ENCODE measurements around the gene GPR107. TPM values are rescaled to one million over a fixed set of nuclear protein-coding genes. Genes with fewer than 3 reads are reported as not detected.

GPR107 gene
- total and polyA plus RNA-seq, 2 of the 8 experiments (the other 6 are each of a cell fraction or from before 2014, with no cell fraction given), result 19.3 to 30.7 TPM

- 89% methylated on average over 20 of the region's 20 CpGs; no CpG with 5 or more reads in 1 of the 2 experiments for WGBS, 2 experiments (ENCODE audit: extremely low coverage in 1 of 2, insufficient coverage in 1 of 2, insufficient read length in 1 of 2, insufficient replicate concordance in 2 of 2, low coverage in 1 of 2, low lambda C conversion rate in 2 of 2, missing lambda C conversion rate in 1 of 2)
- Histone ChIP-seq H3K14ac (ENCODE audit: insufficient read length) (no peak overlapping the region), H4K91ac (replicated peaks; ENCODE audit: insufficient read length, low read length) (no peak overlapping the region), H3K23me2 (ENCODE audit: low read depth, low read length) (peaks cover 4% of the 10 kb centered on the region), H3K4me1 (replicated peaks in 1 of 4; ENCODE audit: control insufficient read depth in 3 of 4, insufficient read depth in 4 of 4, low read length in 3 of 4) (peaks cover 0 to 18% (median 11%) of the 10 kb centered on the region in 4 experiments; a peak in 6 of 7 replicates), H4K20me1 (replicated peaks in 1 of 2; ENCODE audit: control insufficient read depth in 1 of 2, insufficient read depth in 2 of 2, low read length in 2 of 2) (peaks cover 3 to 13% of the 10 kb centered on the region in 2 experiments), H2BK12ac (ENCODE audit: low read depth, low read length) (no peak overlapping the region), H4K8ac (ENCODE audit: extremely low read depth, insufficient read depth, low read length) (no peak overlapping the region; the same call in 1 of the 2 replicates), H3K18ac (ENCODE audit: extremely low read depth, low read length) (no peak overlapping the region), H3K23ac (ENCODE audit: insufficient read length) (no peak overlapping the region), H2BK120ac (replicated peaks; ENCODE audit: low read depth, low read length) (no peak overlapping the region), H3K79me1 (ENCODE audit: low read depth, low read length) (peaks cover 24% of the 10 kb centered on the region), H3K27me3 (replicated peaks in 1 of 4; ENCODE audit: control insufficient read depth in 3 of 4, extremely low read depth in 1 of 4, insufficient read depth in 3 of 4, low read length in 3 of 4) (no peaks in the 10 kb centered on the region; a peak in 1 of 7 replicates), H4K5ac (ENCODE audit: insufficient read length, low read depth, low read length) (no peak overlapping the region), H3K4ac (replicated peaks; ENCODE audit: insufficient read length, low read depth, low read length) (no peak overlapping the region), H2BK20ac (ENCODE audit: low read length) (no peak overlapping the region), H3K27ac (ENCODE audit: low read depth, low read length) (no peak overlapping the region), H3K56ac (replicated peaks; ENCODE audit: insufficient read length, low read depth, low read length) (no peak overlapping the region), H3K36me3 (ENCODE audit: control insufficient read depth in 2 of 4, insufficient read depth in 4 of 4, low read length in 3 of 4) (no peaks in the 10 kb centered on the region), H3K4me2 (ENCODE audit: insufficient read depth in 1 of 2, low read depth in 2 of 2, low read length in 2 of 2) (no peak overlapping the region), H2BK15ac (ENCODE audit: low read length) (no peak overlapping the region), H2AK5ac (ENCODE audit: low read depth, low read length) (no peak overlapping the region), H3K9ac (replicated peaks in 1 of 4; ENCODE audit: extremely low read depth in 1 of 4, low read depth in 3 of 4, low read length in 3 of 4) (no peak overlapping the region), H3K79me2 (ENCODE audit: control insufficient read depth in 1 of 2, insufficient read depth in 2 of 2, low read length in 2 of 2) (peaks cover 0 to 39% of the 10 kb centered on the region in 2 experiments; a peak in 3 of 4 replicates), H2AFZ (ENCODE audit: low read length) (no peak overlapping the region), H2BK5ac (ENCODE audit: low read depth, low read length) (no peak overlapping the region; the same call in 1 of the 2 replicates), H3K9me3 (ENCODE audit: insufficient read depth in 2 of 2, low read depth in 1 of 2, low read length in 1 of 2) (no peaks in the 10 kb centered on the region), H3K4me3 (ENCODE audit: extremely low read depth in 1 of 4, insufficient read depth in 2 of 4, low read depth in 3 of 4, low read length in 4 of 4) (no peak overlapping the region)
- no peak for FAIRE-seq
- CTCF ChIA-PET (ENCODE audit: partially characterized antibody), result interaction anchor here (0.6 to 1.3 kb wide), 6 partner anchors 10 to 109 kb away, joined by 3 to 4 read pairs (median 3); no protein-coding TSS in a partner anchor
- POLR2A ChIA-PET (ENCODE audit: partially characterized antibody), result interaction anchor here (1.1 kb wide), 1 partner anchor 12 kb away, joined by 4 read pairs; no protein-coding TSS in a partner anchor
- no peak for DNase-seq (ENCODE audit: low read depth in 1 of 2, low spot score in 2 of 2)
- no peak for TF ChIP-seq SIRT6 (IDR thresholded peaks at IDR 0.05; ENCODE audit: low read length)
- no peak for TF ChIP-seq TEAD4 (IDR thresholded peaks at IDR 0.05; ENCODE audit: low read depth, low read length)
- no peak for TF ChIP-seq YY1 (IDR thresholded peaks at IDR 0.05; ENCODE audit: low read depth, low read length)
- no peak for TF ChIP-seq SP1 (IDR thresholded peaks at IDR 0.05; ENCODE audit: low read depth, low read length)
Observed at GRCh38 chr9:130177898-130178805, 124.4 kb downstream of the GPR107 start.
